ENCODE measurements around the gene ATG4C.

Gene ATG4C

DNA sequence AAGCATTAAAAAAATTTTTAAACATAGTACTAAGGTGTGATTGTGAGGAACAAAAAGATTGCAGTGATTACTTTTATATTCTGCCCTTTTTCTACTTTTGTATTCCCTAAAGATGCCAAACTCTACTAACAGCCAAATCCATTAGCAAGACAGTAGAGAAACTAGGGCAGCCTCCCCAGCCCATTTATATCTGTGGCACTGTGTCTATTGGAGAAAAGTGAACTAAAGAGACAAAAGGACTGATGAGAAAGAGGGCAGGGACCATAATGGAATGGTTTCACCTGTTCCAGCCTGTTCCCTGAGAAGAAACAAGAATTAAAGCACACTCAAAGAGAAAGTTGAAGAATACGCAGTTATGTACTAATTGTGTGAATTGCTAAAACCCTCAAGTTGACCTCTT lies 56.6 kb downstream of the ATG4C start:
- no peak for DNase-seq (ENCODE audit: low read depth)

DNA sequence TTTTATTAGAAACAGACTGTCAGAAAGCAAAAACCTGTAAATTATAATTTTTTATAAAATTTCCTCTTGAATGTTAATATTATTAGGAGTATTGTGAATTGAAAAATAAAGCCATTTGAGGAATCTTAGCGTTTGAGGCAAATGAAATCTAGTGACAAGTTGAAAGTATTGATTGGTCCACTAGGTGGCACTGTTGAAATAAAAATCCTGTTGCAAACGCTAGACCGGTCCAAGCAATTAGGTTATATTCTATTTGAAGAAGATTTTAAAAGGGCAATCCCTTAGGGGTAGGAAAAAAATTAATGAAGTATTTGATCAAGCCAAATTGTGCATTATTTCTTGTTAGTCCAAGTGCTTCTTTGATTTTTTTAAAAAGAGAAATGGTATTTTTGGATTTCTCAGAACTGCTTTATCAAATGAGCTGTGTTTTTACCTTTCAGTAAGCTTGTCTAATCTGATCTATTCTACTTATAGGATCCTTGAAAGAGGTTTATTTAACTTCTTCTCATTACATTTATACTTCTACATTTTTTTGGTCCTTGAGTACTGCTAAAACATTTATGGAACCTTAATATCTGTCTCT lies 57.7 kb downstream of the ATG4C start:
- DNase-seq (ENCODE audit: low read depth) = no peak

DNA sequence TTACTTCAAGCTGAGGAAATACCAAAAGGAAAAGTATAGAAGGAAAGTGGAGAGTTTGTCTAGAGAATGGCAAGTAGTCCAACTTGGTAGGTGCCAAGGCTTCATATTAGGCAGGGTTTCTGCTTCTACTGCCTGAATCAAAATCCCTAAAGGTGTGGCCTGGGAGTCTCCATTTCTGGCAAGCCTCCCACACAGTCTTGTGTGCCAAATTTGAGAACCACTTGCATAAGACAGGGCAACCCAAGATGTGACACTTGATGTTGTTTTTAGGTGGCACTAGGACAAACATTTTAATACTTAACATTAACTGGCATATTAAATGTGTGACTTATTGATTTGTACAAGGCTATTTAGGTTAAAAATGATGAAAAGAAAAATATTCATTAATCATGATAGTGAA lies 60.1 kb downstream of the ATG4C start:
- DNase-seq (ENCODE audit: low read depth) = no peak

DNA sequence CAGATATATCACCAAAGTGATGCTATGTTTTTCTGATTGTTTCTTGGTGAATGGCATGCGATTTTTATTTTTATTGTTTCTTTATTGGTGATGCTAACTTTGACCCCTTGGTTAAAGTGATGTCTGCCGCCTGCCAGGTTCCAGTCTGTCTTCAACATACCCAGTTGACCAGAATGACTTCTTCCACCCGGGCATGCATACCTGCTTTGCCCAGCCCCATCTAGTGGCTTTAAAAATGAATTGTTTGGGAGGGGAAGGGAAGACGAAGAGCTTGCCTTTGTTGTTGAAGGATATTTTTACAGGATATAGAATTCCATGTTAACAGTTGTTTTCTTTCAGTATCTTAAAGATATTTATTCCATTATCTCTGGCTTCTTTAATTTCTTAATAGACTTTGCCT lies 65.1 kb downstream of the ATG4C start:
- no peak for DNase-seq (ENCODE audit: low read depth)

DNA sequence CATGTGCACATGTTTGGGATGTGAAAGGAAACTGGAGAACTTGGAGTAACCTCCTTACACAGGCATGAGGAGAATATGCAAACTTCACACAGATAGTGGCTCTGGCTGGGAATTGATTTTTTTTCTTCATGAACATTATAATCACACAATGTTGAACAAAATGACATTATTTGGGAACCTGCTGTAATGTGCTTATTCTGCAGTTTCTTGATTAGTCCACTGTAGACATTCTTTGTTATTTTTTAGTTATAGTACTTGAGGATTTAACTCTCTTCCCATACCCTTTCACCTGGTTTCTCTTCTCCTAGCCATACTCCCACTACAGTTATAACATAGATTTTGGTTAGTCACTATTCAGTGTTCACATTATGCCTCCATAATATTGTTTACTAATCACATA lies 68.3 kb downstream of the ATG4C start:
- DNase-seq (ENCODE audit: low read depth) = no peak

DNA sequence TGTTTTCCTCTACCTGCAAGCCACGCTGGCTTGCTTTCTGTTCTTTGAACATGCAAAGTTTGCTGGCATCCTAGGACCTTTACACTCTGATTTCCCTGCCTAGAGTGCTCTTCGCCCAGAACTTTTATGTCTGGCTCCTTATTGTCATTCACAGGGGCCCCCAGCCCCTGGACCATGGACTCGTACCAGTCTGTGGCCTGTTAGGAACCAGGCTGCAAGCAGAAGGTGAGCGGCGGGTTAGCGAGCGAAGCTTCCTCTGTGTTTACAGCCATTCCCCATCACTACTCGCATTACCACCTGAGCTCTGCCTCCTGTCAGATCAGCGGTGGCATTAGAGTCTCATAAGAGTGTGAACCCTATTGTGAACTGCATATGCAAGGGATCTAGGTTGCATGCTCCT lies 73.0 kb downstream of the ATG4C start:
- DNase-seq (ENCODE audit: low read depth) = no peak

DNA sequence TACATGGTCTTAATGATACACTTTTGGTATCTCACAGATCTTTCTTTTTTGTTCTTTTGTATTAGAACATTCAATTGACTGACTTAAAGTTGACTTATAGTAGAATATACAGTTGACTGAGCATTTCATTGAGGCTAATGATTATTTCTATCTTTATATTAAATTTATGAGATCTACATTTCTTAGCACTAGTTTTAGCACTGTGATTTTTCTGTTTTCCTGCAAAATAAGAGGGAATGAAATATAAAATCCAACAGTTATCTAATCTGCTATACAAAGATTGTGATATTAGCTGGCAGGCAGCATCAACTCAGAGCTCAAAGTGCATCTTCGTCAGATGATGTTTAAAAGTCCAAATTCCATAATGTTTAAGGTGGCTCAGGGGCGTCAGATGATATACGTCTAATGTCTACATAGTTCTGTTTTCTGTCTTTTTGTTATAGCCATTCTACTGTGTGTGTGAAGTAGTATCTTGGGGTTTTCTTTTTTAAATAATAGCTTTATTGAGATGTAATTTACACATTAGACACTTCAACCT lies 85.4 kb downstream of the ATG4C start:
- DNase-seq (ENCODE audit: low read depth) = no peak

DNA sequence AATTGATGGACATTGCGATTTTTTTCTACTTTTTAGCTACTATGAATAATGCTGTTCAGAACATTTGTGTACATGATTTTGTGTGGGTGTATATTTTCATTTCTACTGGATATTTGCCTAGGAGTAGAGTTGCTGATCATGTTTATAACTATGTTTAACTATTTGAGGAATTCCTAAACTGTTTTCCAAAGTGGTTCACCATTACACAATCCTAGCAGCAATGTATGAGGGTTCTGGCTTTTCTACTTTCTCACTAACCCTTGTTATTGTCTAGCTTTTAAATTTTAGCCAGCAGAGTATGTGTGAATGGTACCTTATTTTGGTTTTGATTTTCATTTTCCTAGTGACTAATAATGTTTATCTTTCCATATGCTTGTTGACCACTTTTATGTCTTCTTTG lies 86.2 kb downstream of the ATG4C start:
- no peak for DNase-seq (ENCODE audit: low read depth)

DNA sequence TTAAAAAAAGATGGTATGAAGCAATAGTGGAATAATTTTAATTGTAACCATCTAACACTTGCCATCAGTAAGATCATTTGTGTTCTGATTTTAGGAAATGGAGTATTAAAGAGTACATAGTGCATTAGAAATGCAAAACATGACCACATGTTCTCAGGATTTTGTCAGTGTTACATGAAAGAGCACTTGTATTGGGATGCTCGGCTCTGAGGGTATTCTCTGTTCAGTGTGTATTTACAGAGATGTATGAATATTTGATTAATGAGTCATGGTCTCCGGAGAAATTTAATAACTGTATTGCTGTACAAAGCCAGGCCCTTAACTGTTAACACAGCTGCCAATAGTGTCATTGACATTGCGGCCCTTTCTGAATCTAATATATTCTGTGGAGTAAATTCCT lies 91.7 kb downstream of the ATG4C start:
- no peak for DNase-seq (ENCODE audit: low read depth)

DNA sequence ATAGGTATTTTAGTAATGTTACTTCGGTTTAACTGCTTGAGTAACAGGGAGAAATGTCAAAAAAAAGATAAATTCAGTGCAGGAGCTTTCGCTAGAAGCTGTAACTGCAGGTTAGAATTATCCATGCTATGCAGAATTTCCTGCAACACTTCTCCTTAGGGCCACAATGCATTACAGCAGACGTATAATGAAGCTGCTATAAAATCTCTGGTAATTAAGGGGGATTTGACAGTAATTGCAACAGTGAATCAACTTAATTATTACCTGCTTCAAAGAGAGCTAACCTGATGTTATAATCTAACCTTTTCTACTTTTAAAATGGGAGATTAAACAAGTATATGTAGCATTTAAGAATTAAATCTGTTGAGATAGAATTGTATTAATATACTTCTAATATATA lies 92.6 kb downstream of the ATG4C start:
- no peak for DNase-seq (ENCODE audit: low read depth)

DNA sequence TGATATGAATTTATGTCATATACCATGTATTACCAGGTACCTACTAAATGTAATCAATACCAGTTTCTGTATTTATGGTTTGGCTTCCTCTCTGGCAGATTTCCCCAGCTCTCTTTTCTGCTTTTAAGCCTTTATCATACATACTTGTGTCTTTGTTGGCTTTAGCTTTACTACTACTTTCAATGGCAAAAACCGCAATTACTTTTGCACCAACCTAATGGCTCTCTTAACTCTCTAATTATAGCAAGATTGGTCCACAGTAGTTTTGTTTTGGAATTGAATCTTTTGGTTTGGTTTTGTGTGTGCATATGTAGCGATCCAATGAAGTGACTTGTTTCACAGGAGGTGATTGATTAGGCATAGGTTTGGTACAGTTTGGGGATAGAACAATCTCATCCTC lies 93.6 kb downstream of the ATG4C start:
- DNase-seq (ENCODE audit: low read depth) = no peak

DNA sequence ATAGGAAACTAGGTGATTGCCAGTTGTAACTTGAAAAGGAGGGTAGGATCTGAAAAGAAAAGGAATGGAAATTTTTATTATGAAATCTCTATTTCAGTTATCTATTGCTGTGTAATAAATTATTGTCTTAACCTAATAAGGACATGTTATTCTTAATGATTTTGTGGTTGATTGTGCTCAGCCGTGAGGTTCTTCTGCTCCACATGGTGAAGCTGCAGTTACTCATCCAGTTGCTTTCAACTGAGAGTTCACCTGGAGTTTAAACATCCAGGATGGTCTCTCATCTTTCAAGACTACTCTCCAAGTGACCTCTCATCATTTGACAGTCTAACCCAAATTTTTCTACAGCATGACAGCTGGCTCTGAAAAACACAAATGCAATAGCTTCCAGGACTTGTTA lies 96.0 kb downstream of the ATG4C start:
- DNase-seq (ENCODE audit: low read depth) = no peak

DNA sequence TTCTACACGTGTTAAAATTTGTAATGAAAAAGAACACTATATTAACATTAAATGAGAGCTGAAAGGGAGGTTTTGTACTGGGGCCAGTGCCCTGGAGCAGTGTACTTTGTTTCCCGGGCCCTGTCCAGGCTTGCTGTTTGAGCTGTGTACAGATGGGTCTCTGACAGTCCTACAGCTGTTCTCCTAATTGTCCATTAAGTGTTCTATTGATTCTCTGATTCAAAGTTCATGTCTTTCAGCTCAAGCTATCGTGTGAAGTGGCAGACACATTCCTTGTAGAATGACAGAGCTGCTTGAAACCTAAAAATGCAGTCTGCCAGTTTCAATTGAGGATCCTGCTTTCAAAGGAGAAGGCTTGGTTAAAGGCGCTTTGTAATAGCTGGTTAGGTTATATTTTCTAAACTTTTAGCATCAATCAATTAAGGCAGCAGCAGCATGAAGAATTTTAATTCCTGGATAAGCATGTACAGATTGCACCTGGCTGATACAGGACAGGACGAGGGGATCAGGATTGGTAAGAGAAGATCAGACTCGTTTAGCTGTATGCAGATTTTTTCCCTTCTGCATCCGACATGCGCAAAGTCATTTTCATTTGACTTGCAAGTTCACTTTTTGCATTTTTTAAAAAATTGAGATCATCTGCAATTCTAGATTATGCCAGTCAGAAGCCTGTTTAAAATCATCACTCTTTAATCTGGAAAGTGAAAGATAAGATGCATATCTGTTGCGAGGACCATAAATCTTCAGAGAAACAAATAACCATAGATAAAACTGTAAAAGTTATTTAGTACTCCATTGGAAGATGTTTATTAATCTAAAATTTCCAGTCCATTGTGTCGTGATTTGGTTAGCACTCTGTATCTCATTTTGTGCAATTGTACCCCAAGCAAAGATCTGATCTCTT lies 98.5 kb downstream of the ATG4C start:
- no peak for DNase-seq (ENCODE audit: low read depth)

DNA sequence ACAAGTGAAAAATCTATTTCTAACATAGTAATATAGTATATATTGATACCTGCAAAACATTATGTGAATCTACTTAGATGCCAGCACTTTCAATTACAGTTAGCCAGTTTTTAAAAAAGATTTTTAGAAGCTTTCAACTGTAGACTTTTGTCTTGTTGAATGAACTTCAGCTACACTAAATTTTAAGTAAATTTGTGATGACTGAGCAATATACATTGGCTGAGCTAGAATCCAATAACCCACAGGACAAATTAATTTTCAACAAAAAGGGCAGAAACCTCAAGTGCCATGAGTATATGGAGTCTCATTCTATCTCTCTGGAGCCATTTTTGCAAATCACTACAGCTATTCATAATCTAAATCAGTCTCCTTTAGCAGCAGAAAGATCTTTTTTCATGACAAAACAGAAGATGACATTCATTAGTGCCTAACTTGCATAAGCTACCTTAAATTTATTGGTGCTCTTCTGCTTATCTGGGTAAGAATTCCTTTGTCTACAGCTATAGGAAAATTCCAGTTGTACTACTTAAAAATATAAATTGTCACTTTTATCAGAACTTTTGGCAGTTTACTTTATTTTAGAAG lies 100.3 kb downstream of the ATG4C start:
- no peak for DNase-seq (ENCODE audit: low read depth)

DNA sequence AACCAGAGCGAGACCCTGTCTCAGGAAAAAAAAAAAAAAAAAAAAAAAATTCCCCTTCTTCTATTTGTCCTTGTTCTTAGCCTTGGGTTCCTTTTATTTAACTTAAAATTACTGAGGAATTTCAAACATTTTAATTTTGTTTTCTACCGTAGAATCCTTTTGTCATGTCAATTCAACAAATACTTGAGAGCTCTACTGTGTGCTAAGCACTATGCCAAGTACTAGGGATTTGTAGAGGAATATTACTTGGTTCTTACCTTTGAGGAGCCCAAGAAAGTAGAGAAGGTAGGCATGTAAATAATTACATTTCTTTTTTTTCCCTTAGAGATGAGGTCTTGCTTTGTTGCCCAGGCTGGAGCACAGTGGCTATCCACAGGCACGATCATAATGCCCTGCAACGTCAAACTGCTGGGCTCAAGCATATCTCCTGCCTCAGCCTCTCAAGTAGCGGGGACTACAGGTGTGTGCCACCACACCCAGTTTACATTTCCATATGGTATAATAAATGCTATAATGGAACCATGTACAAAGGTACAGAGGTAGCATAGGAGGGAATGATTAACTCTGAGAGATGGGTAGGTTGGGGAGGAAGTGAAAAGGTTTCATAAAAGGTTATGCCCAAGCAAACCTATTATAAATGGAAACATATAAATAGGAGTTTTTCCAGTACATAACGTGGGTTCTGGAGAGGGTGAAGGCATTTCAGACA lies 104.0 kb downstream of the ATG4C start:
- DNase-seq (ENCODE audit: low read depth) = no peak

DNA sequence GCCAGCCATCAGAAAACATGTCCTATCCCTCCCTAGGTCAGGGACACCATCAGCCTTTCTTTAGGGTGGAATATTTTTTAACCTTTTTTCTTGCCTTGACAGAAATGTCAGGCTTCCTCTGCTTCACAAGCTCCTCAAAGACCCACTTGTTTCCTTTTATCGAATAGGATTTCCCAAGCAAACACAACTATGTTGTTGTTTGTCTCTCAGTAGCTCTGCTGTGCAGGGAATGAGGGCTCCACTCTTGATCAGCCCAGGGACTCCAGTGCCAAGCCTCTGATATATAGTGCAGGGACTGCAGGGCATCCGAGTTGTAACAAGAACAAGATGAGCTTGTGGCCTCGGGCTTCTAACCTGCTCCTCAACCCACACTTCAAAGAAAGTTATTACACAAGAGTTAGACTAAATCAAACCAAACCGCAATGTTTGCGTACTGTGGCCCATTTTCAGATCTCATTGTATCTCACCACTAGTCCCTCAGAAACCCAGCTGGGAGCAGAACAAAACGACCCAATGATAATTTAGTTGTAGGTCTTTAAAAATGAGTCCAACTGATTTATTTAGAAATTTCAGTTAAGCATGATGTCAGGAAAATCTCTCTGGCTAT lies 108.1 kb downstream of the ATG4C start:
- DNase-seq (ENCODE audit: low read depth) = no peak

DNA sequence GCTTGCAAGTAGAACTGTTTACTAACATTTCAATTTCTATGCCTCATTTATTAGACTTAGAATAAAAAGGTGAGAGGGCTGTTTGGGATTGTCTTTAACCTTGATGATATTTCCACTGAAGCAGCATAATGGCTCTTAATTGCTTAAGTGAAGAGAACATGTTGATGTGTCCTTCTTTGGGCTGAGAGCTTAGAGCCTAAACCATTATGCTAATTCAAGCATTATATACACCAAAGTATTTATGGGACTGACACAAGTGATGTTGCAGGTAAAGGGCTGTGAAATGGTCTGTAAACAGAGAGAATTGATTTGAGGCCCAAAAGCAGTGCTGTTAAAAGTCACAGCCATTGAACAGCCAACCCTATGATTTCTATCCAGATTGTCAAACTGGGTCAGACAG lies 113.9 kb downstream of the ATG4C start:
- no peak for DNase-seq (ENCODE audit: low read depth)

DNA sequence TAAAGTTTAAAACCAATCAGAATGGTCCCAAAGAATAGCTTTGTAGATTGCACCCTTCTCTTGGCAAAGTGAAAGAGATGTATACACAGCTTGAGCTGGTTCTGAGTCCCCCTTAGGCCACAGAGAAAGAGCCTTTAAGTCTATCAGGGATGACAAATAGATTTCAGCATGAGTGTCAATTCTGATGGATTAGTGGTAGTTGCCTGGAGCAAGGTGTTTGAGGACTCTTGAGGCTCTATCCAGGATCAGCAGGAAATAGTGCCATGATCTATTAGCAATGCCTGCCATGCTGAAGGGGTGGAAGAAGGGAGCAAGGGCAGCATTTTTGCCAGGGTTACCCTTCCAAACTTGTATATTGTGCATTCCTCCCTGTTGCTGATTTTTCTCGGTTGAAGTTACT lies 116.6 kb downstream of the ATG4C start:
- no peak for DNase-seq (ENCODE audit: low read depth)

DNA sequence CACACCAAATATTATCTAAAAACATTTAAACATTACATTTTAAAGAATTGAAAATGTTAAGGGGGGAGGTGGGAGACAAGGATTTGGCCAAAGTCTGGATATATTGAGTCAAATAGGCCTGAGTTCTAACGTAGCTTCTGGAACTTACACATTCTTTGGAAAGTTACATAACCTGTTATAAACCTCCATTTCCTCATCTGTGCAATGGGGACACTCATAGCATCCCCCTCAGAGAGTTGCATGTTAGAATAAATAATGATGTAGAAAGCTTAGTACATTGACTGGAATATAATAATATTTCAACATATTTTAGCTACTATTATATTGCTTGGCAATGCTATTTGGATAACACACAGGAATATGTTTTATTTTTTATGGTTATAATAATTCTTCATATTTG lies 117.7 kb downstream of the ATG4C start:
- DNase-seq (ENCODE audit: low read depth) = no peak

DNA sequence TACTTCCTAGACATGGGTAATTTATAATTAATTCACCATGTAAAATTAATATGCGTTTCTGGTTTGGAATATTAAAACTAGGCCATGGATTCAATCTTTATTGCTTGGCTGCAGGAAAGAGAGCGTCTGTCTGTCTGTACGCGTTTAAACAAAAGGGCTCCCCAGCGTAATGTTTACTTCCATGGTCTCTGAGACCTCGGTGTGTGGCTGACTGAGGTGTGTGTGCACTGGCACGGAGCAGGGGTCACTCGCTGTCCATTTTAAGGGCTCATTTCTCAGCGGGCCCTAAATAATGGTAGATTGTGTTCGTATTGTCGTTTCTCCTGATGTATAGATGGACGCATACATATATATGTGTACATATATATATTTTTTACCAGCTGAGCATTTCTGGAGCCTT lies 119.6 kb downstream of the ATG4C start:
- no peak for DNase-seq (ENCODE audit: low read depth)

DNA sequence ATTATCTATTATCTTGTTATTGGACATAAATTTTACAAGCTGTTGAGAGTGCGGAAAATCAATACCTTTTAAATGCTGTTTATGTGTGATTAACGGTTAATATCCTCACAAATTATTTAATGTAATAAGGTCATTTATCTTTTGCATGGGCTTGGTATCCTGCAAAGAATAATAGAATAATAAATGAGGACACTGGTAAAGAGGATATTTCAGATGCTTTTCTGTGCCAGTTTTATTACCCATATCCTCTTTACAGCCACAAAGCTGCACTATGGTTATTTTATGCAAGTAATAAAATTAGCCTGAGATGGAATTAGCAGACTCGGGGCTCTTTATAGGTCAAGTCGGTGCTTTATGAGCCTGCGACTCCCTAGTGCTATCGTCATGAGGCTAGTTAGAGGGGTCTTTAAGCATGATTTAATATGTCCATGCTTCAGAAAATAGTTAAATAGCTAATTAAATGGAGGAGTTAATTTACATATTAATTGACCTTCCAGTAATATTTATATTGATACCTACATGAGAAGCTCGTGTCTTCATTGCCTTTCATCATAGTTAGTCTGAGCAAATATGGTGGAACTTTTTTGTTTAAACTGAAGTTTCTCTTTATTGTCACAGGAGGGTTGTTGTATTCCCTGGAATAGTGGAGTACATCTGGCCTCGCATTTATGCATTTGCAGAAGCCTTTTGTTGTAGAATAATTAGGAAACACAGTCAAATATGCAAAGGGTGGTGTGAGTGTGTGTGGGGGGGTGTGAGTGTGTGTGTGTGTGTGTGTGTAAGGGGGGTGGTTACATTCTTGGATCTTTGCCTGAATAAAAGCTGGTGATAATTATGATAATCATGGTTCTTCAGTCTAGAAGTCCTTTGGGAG lies 120.3 kb downstream of the ATG4C start:
- DNase-seq (ENCODE audit: low read depth) = no peak
